ENCODE data around the gene STK17A.

STK17A gene

GRCh38 chr7:43582503-43583423, at the start of gene STK17A:
STK17A (plus strand) TSS chr7:43583108; CDS start chr7:43583244, 136 bp downstream.
- peak; percentile 53 for DNase-seq

- no peak for DNase-seq
These were observed 49.0 kb upstream of the STK17A start for GRCh38 chr7:43533801-43534479.

DNA sequence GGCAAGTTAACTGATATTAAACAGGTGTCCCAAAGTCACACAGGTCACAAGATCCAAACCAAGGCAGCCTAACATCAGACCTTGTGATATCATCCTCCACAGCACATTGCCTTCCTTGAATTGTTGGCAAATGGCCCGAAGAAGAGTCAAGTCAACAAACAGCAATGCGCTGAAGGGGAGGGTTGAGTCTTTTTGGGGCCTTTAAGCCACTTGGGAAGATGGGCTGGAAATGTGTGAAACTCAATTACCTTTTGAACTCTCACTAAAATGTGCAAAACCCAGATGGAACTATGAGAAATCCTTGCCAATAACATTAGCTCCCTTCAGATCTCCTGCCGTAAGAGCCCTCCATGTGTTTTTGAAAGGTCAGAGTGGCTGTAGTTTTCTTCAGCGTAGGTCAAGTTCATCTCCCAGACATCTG, 47.9 kb upstream of the STK17A start:
- no peak for DNase-seq

GRCh38 chr7:43535810-43536585, 46.9 kb upstream of the STK17A start:
- no peak for DNase-seq

- no peak for DNase-seq
These were observed 46.1 kb upstream of the STK17A start for GRCh38 chr7:43536773-43537172.

GRCh38 chr7:43537765-43538403, 45.0 kb upstream of the STK17A start:
- no peak for DNase-seq

DNA sequence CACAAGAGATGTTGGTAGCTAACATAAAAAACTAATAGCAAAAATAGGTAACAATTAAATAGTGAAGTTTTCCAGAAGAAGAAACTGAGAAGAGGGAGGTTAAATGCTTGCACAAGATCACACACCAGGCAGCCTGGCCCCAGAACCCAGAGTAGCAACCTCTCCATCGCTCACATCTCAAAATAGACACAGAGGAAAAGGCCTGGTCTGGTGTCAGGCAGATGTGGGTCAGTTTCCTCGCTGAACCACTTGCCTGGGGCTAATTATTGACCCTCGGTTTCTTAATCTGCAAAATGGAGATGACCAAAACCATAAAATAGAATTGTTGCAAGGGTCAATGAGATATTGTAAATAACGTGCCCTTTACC, 44.5 kb upstream of the STK17A start:
- DNase-seq = no peak

GRCh38 chr7:43540471-43540870, 42.4 kb upstream of the STK17A start:
- no peak for DNase-seq

DNA sequence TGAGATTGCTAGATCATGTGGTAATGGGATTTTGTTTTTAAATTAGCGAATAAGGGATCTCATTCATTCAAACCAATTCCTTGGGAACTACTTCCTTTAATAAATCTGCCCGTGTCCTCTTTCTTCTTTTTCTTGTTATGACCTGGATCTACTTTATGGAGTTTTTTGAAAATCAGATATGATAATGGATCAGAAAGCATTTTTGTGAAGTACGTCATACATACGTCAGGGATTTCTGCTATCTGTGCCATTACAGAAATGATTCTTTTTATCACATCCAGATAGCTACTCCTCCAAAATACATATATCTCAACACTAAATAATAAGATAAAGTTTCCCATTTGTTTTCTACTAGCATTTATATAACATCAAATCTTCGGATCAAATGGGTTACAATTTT, 40.2 kb upstream of the STK17A start:
- DNase-seq = no peak

GRCh38 chr7:43546231-43546630, 36.7 kb upstream of the STK17A start:
- DNase-seq = no peak

GRCh38 chr7:43550427-43550826, 32.5 kb upstream of the STK17A start:
- no peak for DNase-seq

- DNase-seq = no peak
These were observed 30.8 kb upstream of the STK17A start for GRCh38 chr7:43552122-43552521.

- DNase-seq = no peak
These were observed 28.9 kb upstream of the STK17A start for GRCh38 chr7:43553999-43554398.

- DNase-seq = no peak
These were observed 28.5 kb upstream of the STK17A start for GRCh38 chr7:43554423-43554822.

DNA sequence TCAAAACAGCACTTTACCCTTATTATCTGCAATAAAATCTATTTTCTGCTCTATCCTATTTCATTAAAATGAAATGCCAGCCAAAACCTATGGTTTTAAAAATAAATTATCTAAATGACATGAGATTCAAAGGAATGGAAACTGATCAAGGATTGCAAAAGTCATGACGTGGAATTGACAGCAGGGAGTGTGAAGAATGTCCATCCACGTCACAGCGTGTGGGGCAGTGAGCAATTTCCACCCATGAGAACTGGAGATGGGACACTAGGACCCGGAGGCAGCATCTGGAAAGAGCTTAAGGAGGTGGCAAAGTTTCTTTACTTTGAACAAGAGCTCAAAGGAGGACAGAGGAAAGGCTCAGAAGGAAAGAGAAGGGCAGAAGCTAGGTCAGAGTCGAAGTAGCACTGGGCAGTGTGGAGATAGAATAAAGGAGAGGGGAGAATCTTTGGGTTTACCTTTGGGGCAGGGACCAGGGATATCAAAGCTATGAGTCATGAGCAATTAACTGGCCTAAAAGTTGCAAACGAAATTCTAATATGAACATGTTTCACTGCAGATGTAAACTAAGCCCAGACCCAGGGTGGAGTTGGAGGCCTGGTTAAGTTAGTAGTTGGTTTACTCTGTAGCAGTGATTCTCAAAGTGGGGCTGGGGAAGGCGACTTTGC, 24.9 kb upstream of the STK17A start:
- no peak for DNase-seq

DNA sequence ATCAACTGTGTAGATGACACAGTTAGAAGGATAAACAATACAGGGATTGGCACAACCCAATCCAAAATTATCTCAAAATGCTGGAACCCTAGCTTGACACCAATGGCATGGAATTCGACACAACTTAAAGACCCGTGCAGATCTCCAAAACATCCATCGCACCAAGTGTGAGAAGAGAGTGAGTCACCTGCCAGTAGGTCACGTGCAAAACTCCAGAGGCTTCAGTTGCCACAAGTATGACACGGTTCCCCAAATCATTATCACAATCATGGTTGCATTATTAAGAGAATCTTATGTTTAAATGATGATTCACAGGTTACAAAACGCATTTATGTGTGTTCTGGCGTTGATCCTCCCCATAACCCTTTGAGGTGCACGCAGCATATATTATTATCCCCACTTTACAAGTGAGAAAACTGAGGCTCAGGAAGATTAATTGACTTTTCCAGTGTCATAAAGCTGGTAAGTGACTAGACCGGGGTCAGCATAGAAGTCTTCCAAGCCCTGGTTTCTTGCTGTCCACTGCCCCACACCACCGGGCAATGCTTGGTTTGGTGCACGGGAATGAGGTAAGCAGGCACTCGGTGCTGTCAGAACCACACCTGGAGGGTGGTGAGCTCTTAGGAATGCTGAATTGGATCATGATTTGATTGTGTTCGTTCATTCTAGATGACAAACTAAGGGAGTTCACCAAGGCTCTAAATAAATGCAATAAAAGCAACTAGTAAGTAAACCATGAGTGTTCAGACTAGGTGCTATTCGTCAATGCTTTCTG, 23.6 kb upstream of the STK17A start:
- no peak for DNase-seq

DNA sequence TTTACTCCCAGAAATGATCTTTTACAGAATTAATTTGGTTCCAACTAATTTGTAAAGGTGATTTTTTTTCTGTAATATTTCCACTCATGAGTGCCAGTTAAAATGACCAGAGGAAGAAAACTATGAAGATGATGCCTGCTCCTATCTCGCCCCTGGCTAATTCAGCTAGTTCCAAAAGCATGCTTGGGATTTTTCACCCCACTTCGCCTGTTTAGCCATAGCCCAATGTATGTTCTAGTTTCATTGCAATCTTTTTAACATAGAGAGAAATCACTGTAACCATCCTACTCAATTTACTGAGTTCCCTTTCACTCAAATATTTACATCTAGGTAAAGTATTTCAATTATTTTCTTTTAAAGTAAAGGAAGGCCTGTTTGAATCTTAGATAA, 23.0 kb upstream of the STK17A start:
- no peak for DNase-seq

DNA sequence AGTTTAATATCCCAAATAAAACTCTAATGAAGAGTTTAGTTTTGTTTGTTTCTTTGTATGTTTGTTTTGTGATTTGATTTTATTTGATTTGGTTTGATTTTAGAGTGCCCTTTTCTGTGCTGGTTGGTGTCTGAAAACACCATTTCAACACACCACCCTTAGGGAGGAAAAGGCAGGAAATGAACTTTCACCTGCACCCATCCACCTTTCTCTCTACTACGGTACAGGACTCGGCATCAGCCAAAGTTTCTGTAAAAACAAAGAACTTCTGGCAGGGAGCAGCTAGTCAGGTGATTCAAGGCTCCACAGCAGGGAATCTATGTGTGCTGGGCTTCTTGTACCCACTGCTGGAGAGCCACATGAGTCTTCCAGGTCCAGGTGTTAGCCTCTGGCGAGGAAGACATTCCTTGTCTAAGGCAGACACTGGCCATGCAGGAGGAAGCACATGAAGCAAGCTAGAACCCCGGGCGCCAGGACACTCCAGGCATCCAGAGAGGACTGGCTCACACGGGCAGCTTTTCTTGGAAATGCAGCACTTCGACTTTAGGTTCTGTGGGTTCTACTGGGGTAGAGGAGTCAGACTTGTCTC, 22.1 kb upstream of the STK17A start:
- DNase-seq = no peak

- no peak for DNase-seq
These were observed 20.5 kb upstream of the STK17A start for GRCh38 chr7:43562383-43562782.

DNA sequence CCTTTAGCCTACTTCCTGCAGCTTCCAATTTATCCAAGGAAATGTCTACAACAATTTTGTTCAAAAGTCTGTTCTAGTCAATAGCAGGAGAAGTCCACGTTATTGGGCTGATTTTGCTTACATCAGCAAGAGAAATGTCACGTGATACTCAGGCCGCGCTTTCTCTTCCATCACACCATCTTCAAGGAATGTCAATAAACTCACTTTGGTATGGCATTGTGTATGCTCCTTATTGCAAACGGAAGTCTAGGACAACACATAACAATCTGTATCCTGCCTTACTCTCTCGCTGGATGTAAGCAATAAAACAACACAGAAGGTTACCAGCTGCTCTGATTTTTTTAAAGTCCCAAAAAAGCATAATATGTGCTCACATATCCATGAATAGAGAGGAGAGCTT, 17.1 kb upstream of the STK17A start:
- no peak for DNase-seq

DNA sequence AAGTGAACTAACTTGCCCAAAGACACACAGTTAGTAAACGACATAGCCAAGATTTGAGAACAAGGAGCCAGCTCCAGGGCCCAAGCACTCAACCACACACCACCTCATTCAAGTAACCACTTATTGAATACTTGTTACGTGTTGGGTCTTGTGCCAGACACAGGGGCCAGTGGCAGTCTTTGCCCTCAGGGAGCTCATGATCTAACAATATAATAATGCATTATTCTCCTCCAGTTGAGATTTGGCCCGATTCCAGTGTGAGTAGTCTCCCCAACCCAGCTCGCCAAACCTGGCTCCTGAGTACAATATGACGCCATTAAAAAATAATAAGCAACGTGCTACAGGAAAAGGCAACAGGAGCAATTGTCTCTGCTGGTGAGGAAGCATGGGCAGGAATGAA, 14.4 kb upstream of the STK17A start:
- DNase-seq = no peak

Measured in 8988T (cell line).